PC-9 (cell line): Measurements from ENCODE around the gene FIG4.

Source experiments
- EZH2 ChIP-seq: fragments of 200-600 bp; sonication (generic); IDR thresholded peaks from 2 replicates; pipeline ENCODE4 v1.8.0; 2017; ENCODE audit warnings: antibody characterized with exemption, low read depth
- TF ChIP-seq, protein P1 (sequence below): fragments of 200-600 bp; sonication (generic); conservative IDR thresholded peaks from 2 replicates; pipeline ENCODE4 v1.6.1; 2017; ENCODE audit warnings: mixed run types, antibody characterized with exemption, mild to moderate bottlenecking, moderate library complexity

DNA sequence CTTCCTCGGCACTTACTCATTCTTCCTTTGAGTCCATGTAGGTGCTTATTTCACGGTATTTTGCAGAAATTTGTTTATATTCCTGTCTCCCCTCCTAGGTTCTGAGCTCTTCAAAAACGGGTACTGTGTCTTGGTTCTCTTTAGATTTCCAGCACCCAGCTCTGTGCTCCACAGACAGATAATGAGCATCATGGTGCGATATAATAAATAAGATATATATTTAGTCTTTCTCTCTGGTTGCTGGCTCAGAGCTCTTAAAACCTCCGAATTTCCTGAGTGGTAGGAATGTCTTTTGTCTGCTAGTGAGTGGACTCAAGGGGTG is 179.0 kb downstream of the FIG4 start:
- TF ChIP-seq, protein P1, sequence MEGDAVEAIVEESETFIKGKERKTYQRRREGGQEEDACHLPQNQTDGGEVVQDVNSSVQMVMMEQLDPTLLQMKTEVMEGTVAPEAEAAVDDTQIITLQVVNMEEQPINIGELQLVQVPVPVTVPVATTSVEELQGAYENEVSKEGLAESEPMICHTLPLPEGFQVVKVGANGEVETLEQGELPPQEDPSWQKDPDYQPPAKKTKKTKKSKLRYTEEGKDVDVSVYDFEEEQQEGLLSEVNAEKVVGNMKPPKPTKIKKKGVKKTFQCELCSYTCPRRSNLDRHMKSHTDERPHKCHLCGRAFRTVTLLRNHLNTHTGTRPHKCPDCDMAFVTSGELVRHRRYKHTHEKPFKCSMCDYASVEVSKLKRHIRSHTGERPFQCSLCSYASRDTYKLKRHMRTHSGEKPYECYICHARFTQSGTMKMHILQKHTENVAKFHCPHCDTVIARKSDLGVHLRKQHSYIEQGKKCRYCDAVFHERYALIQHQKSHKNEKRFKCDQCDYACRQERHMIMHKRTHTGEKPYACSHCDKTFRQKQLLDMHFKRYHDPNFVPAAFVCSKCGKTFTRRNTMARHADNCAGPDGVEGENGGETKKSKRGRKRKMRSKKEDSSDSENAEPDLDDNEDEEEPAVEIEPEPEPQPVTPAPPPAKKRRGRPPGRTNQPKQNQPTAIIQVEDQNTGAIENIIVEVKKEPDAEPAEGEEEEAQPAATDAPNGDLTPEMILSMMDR, result no peak
- no peak for TF ChIP-seq EZH2
